Astrocyte of the spinal cord (primary cell): ENCODE data around the gene ARIH1.

ENCODE experiments used
- DNase-seq: peaks from one replicate; pipeline ENCODE4 v3.0.0; 2011; ENCODE audit warnings: low read depth, low spot score
- H3K4me3 ChIP-seq: 2 replicates; pipeline ENCODE4 v1.5.1; 2011; ENCODE audit warnings: low read depth, mild to moderate bottlenecking, low read length, moderate library complexity
- in situ Hi-C: cut with HindIII; loops from 2 replicates; pipeline ENCODE4 v1.10.0; 2017; ENCODE audit warnings: low sequenced_read_pairs
- TF ChIP-seq, protein P1 (sequence below): IDR thresholded peaks from 2 replicates; pipeline ENCODE4 v1.5.1; 2012; ENCODE audit warnings: low read depth, mild to moderate bottlenecking, low read length, inconsistent platforms

ARIH1 gene

DNA sequence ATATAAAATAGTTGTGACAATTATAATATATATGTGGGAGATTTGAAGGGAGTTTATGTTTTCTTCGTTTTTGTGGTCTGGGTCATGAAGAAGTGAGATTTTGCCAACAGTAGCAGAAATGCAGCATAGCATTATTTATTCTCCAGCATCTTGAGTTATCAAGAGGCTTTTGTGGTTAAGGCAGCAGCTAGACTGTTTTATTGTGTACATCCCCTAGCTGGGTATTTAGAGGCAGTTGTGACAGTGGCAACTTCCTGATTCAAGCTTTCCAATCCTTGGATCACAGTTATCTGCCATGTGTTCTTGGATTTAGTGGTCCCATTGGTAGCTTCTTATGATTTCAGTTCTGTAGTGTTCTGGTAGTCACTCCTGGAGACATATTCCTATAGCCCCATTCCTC, 29.0 kb downstream of the ARIH1 start:
- no peak overlapping the region for H3K4me3 ChIP-seq
- no peak for DNase-seq
- in situ Hi-C loops = no loop called here
- TF ChIP-seq, protein P1, sequence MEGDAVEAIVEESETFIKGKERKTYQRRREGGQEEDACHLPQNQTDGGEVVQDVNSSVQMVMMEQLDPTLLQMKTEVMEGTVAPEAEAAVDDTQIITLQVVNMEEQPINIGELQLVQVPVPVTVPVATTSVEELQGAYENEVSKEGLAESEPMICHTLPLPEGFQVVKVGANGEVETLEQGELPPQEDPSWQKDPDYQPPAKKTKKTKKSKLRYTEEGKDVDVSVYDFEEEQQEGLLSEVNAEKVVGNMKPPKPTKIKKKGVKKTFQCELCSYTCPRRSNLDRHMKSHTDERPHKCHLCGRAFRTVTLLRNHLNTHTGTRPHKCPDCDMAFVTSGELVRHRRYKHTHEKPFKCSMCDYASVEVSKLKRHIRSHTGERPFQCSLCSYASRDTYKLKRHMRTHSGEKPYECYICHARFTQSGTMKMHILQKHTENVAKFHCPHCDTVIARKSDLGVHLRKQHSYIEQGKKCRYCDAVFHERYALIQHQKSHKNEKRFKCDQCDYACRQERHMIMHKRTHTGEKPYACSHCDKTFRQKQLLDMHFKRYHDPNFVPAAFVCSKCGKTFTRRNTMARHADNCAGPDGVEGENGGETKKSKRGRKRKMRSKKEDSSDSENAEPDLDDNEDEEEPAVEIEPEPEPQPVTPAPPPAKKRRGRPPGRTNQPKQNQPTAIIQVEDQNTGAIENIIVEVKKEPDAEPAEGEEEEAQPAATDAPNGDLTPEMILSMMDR = no peak

DNA sequence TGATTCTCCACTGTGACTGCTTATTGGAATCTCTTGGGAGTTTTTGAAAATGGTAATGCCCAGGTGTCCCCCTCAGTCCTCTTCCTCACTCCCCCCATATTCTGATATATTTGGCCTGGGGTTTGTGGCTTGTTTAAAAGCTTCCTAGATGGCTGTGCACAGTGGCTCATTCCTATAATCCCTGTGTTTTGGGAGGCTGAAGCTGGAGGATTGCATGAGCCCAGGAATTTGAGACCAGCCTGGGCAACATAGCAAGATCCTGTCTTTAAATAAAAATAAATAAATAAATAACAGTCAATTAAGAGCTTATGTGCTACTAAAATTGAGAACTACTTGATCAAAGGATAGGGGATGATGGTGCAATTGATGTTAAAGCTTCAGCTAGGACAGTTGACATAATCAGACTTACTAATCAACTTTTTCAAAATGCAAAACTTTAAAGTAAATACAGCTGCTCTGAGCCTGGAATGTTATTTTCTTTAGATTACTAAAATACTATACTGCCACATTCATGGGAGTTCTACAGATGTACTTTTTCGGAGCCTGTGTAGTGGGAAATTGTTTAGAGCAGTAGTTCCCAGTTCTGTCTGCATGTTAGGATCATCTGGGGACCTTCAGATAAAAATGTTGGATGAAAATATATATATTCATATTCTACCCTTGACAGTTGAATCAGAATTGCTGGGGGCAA, 33.4 kb downstream of the ARIH1 start:
- in situ Hi-C loops = no loop called here
- no peak overlapping the region for H3K4me3 ChIP-seq
- TF ChIP-seq, protein P1 = no peak
- no peak for DNase-seq

DNA sequence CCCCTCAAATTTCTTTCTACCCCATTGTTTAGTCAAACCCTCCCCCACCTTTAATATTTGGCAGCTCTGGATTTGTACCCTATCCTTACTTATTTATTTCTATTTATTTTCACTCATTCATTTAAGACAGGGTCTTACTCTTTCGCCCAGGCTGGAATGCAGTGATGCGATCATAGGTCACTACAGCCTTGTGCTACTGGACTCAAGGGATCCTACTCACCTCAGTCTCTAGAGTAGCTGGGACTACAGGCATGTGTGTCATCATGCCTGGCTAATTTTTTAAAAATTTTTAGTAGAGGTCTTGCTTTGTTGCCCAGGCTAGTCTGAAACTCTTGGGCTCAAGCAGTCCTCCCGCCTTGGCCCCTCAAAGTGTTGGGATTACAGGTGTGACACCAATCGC, 35.4 kb downstream of the ARIH1 start:
- in situ Hi-C loops = no loop called here
- TF ChIP-seq, protein P1 = no peak
- H3K4me3 ChIP-seq = no peak overlapping the region
- no peak for DNase-seq

DNA sequence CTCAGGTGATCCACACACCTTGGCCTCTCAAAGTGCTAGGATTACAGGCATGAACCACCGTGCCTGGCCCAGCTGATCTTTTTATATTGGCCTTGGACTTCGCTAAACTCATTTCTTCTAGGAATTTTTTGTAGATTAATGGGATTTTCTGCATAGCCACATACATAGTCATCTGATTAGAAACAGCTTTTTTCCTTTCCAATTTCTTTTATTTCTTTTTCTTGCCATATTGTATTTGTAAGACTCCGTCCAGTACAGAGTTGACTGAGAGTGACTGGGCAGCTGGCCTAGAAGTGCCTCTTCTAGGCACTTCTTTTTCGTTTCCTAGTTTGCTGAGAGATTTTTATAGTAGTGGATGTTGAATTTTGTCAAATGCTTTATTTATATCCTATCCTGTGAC, 37.4 kb downstream of the ARIH1 start:
- TF ChIP-seq, protein P1 = no peak
- in situ Hi-C loops = no loop called here
- H3K4me3 ChIP-seq = no peak overlapping the region
- peak; percentile 14 for DNase-seq

DNA sequence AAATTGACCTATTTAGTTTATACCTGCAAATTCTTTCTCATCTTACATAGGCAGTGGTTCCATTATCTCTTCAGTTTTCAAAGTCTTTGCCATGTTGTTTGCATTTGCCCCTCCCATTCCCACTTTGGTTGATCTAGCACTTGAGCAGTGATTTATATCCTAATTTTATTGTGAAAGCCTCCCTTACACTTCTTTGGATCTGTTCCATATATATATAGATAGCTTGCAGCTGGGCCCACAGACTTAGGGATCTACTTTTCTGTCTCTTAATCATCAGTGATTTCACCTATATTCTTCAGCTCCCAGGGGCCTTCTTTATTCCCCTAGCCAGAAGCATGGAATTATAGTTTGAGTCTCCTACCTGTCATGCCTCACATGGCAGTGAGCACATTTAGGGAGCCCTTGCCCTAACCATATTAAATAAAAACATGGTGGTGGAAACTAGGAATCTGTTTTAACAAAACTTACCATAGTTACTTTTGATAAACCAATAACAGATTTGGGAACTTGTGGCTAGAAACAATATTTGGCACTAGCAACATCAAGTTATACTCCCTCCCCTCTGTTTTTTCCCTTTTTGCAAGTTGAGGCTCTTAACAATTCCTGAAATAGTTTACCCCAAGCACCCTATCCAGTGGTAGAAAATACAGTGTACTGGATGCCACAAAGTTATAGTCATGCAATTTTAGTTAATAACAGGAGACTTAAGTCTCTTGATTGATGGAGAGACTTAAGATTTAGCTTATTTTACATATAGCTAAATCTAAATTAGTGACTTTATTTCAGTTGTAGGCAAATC, 41.7 kb downstream of the ARIH1 start:
- TF ChIP-seq, protein P1 = no peak
- in situ Hi-C loops = no loop called here
- DNase-seq = peak; percentile 27
- no peak overlapping the region for H3K4me3 ChIP-seq

DNA sequence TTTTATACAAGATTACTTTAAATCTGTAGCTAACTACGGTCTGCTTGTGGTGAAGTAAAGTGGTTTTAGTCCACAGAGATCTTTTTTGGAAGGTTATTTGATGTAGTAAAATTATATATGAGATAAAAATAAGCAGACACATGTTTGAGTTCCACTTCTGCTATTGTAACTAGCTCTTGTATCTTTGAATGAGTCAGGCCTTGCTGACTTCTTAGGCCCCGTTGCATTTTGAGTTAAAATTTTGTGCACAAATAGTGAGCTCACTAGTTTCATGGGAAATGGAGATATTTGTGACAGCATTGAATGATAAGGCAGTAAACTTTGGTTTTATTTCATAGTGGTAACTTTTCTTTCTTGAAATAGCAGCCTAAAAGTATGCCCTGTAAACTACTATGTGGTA, 42.6 kb downstream of the ARIH1 start:
- TF ChIP-seq, protein P1 = no peak
- in situ Hi-C loops = no loop called here
- DNase-seq = no peak
- no peak overlapping the region for H3K4me3 ChIP-seq
